WI38 (cell line): ENCODE data around the gene SLAMF8.

Experiments
- H3K4me3 ChIP-seq: 2 replicates; pipeline ENCODE4 v1.5.1; 2011; ENCODE audit warnings: low read depth, mild to moderate bottlenecking, control low read depth, low read length
- TF ChIP-seq, protein P1 (sequence below): IDR thresholded peaks from 2 replicates; pipeline ENCODE4 v1.5.1; 2012; ENCODE audit warnings: low read depth, mild to moderate bottlenecking, control low read depth, low read length

The SLAMF8 gene

GRCh38 chr1:159869607-159870006, 42.9 kb downstream of the SLAMF8 start:
- TF ChIP-seq, protein P1, sequence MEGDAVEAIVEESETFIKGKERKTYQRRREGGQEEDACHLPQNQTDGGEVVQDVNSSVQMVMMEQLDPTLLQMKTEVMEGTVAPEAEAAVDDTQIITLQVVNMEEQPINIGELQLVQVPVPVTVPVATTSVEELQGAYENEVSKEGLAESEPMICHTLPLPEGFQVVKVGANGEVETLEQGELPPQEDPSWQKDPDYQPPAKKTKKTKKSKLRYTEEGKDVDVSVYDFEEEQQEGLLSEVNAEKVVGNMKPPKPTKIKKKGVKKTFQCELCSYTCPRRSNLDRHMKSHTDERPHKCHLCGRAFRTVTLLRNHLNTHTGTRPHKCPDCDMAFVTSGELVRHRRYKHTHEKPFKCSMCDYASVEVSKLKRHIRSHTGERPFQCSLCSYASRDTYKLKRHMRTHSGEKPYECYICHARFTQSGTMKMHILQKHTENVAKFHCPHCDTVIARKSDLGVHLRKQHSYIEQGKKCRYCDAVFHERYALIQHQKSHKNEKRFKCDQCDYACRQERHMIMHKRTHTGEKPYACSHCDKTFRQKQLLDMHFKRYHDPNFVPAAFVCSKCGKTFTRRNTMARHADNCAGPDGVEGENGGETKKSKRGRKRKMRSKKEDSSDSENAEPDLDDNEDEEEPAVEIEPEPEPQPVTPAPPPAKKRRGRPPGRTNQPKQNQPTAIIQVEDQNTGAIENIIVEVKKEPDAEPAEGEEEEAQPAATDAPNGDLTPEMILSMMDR = no peak
- H3K4me3 ChIP-seq = no peak overlapping the region

- TF ChIP-seq, protein P1 = no peak
These were observed 44.0 kb downstream of the SLAMF8 start for GRCh38 chr1:159870704-159871103.

GRCh38 chr1:159872891-159873290, 46.2 kb downstream of the SLAMF8 start:
- H3K4me3 ChIP-seq = no peak overlapping the region
- TF ChIP-seq, protein P1 = no peak

More at GRCh38 chr1:159870704-159871103, 44.0 kb downstream of the SLAMF8 start:
- H3K4me3 ChIP-seq = no peak overlapping the region

- no peak overlapping the region for H3K4me3 ChIP-seq
- TF ChIP-seq, protein P1 = no peak
These were observed 47.0 kb downstream of the SLAMF8 start for GRCh38 chr1:159873530-159874143.

GRCh38 chr1:159877695-159878444, 51.2 kb downstream of the SLAMF8 start:
- TF ChIP-seq, protein P1 = no peak

DNA sequence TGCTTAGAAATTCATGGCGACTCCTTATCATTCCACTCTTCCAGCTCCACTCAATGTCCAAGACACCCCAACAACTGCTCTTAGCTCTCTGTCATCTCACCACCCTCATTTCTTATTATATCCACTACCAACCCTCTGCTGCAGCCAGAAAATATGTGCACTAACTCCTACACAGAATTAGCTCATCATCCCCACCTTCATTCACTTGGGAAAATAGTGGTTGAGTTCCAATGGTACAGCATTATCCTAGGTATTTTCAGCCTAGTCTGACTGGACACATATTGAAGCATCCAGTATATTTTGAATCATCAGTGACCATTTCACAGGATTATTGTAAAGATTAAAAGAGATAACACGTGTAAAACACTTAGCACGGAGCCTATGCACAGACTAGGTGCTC, 52.5 kb downstream of the SLAMF8 start:
- TF ChIP-seq, protein P1 = no peak
- no peak overlapping the region for H3K4me3 ChIP-seq

More at GRCh38 chr1:159877695-159878444, 51.2 kb downstream of the SLAMF8 start:
- no peak overlapping the region for H3K4me3 ChIP-seq

- TF ChIP-seq, protein P1 = no peak
These were observed 53.3 kb downstream of the SLAMF8 start for GRCh38 chr1:159879977-159880376.

More at GRCh38 chr1:159879977-159880376, 53.3 kb downstream of the SLAMF8 start:
- H3K4me3 ChIP-seq = no peak overlapping the region
